Upper lobe of left lung (tissue), 6 donors: ENCODE results near the gene EFNA5. TPM values are rescaled to one million over a fixed set of nuclear protein-coding genes. Genes with fewer than 3 reads are reported as not detected.

Source experiments
- ATAC-seq, 2 donors: fragments of 200-7000 bp; cut with Tn5 transposase; one replicate each; pipeline ENCODE4 v1.9.1; 2022; ENCODE audit warnings: mild to moderate bottlenecking in 2 of 2, moderate library complexity in 2 of 2; ENCODE audit not compliant: low FRiP score in 2 of 2
- DNase-seq, 2 donors: peaks; one replicate each; pipeline ENCODE4 v3.0.0-alpha.2; 2019 to 2020
- H3K27ac ChIP-seq, 4 donors: fragments of 200-600 bp; sonication (generic); one replicate each; pipeline ENCODE4 v1.5.1; 2016 to 2019
- H3K27me3 ChIP-seq, 4 donors: fragments of 200-600 bp; sonication (generic); one replicate each; pipeline ENCODE4 v1.5.1; 2017 to 2019
- H3K36me3 ChIP-seq, 4 donors: fragments of 200-600 bp; sonication (generic); one replicate each; pipeline ENCODE4 v1.5.1; 2016 to 2019
- H3K4me1 ChIP-seq, 4 donors: fragments of 200-600 bp; sonication (generic); one replicate each; pipeline ENCODE4 v1.5.1; 2018 to 2019
- H3K4me3 ChIP-seq, 4 donors: fragments of 200-600 bp; sonication (generic); one replicate each; pipeline ENCODE4 v1.5.1; 2017 to 2019; ENCODE audit warnings: mild to moderate bottlenecking in 2 of 4, moderate library complexity in 1 of 4
- H3K9me3 ChIP-seq, 4 donors: fragments of 200-600 bp; sonication (generic); one replicate each; pipeline ENCODE4 v1.5.1; 2018 to 2019
- EP300 ChIP-seq, 4 donors: sonication (generic); formaldehyde crosslinking; IDR thresholded peaks; one replicate each; pipeline ENCODE4 v1.5.1; 2017; ENCODE audit warnings: antibody characterized with exemption in 4 of 4, control low read depth in 2 of 4
- POLR2A ChIP-seq, 4 donors: fragments of 450-650 bp; IDR thresholded peaks; one replicate each; pipeline ENCODE4 v1.5.1; 2016 to 2017; ENCODE audit warnings: antibody characterized with exemption in 4 of 4, mild to moderate bottlenecking in 2 of 4
- POLR2AphosphoS5 ChIP-seq, 2 donors: sonication (generic); formaldehyde crosslinking; IDR thresholded peaks; one replicate each; pipeline ENCODE4 v1.5.1; 2017; ENCODE audit warnings: antibody characterized with exemption in 2 of 2
- WGBS, 2 donors: methylation state at CpG; one replicate each; pipeline ENCODE4 v1.1.5; 2017 to 2018; 5-methylcytosine and 5-hydroxymethylcytosine counted together
- total RNA-seq, 6 donors: library from RNA; depleted of rRNA in 4 of 6; stranded (reverse); fragments of >200 nt in 4 of 6; gene quantifications; one replicate each; pipeline versions ENCODE4 v1.1.0 to v1.2.1, GENCODE V29; 2016 to 2021
- TF ChIP-seq, protein P1 (sequence below), 6 experiments: fragments of 450-650 bp in 4 of 6; fragments of 200-600 bp in 2 of 6; sonication (generic) in 2 of 6; IDR thresholded peaks; one replicate each; pipeline ENCODE4 v1.5.1; 2016 to 2019; ENCODE audit warnings: antibody characterized with exemption in 6 of 6
- donor health status: DM: no; HTN: no; CAD: no; lungs with moderate emphysema.
- donor health status: DM: no; HTN: yes; CAD: no; lungs with severe emphysema.

The EFNA5 gene
- total RNA-seq, 6 donors from 2014 or later = 4.1 to 41.9 (median 7.3) TPM

DNA sequence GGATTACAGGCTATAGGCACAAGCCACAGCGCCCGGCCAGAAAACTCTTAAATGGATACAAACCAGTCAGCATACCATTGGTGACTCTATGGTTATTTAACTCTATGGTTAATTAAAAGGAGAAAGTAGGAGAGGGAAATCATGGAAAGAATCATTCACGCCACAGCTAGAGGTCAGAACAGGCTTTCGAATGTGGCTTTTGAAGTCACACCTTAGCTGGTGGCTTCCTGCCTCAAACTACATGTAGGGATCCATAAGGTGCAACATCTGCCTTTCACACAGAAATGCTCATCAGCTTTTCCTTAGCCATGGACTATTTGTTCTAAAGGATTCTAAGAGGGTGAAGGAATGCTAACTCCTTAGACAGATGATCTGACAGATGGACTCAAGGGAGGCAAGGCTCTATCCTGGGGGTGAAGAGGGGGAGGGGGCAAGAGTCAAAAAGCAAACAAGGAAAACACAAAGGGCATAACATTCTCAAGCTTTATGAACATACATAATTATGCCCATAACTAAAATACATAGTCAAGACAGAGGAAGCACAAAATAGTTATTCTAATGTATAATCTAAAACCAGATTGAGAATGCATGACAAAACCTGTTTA is 130.9 kb downstream of the EFNA5 start:
- no peak for ATAC-seq
- WGBS, 2 donors = 83 to 90% methylated on average over 4 of the region's 4 CpGs
- H3K9me3 ChIP-seq = no peaks in the 10 kb centered on the region
- H3K4me1 ChIP-seq = peaks cover 0 to 17% (median 12%) of the 10 kb centered on the region in 4 donors
- TF ChIP-seq POLR2AphosphoS5 (IDR thresholded peaks at IDR 0.05) (no peak), POLR2A (IDR thresholded peaks at IDR 0.05) (no peak), EP300 (IDR thresholded peaks at IDR 0.05) (no peak)
- TF ChIP-seq, protein P1, sequence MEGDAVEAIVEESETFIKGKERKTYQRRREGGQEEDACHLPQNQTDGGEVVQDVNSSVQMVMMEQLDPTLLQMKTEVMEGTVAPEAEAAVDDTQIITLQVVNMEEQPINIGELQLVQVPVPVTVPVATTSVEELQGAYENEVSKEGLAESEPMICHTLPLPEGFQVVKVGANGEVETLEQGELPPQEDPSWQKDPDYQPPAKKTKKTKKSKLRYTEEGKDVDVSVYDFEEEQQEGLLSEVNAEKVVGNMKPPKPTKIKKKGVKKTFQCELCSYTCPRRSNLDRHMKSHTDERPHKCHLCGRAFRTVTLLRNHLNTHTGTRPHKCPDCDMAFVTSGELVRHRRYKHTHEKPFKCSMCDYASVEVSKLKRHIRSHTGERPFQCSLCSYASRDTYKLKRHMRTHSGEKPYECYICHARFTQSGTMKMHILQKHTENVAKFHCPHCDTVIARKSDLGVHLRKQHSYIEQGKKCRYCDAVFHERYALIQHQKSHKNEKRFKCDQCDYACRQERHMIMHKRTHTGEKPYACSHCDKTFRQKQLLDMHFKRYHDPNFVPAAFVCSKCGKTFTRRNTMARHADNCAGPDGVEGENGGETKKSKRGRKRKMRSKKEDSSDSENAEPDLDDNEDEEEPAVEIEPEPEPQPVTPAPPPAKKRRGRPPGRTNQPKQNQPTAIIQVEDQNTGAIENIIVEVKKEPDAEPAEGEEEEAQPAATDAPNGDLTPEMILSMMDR (IDR thresholded peaks at IDR 0.05) = no peak
- no peak overlapping the region for H3K27ac ChIP-seq
- H3K27me3 ChIP-seq = no peaks in the 10 kb centered on the region
- H3K36me3 ChIP-seq = no peaks in the 10 kb centered on the region
- DNase-seq = no peak
- no peak overlapping the region for H3K4me3 ChIP-seq

DNA sequence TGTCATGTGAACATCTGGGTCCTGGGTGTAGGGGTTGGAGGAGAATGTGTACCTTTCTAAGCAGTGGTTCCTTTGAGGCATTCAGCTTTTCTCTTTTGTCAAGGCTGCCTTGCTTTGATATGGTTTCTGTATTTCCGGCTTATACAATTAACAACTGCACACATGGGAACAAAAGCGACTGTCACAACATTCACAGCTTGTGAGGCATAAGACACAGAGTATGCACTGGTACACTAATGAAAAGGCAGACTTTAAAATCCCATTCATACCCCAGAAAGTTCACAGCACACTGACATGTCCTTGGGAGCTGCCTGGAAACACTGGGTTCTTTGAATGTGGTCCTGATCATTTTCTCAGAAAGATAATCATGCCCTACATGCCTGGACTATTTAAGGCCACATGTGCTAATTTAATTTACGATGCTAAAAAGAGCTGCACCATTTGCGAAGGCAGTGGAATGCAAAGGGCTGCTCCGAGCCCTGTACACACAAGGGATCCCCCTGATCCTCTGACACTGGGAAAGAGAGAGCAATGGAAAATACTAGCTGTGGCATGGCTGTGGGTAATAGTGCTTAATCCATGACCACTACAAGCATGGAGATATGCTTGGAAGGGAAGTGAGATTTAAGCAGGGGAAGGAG is 131.8 kb downstream of the EFNA5 start:
- ATAC-seq (no peak), DNase-seq (no peak)
- no peak for TF ChIP-seq POLR2AphosphoS5 (IDR thresholded peaks at IDR 0.05)
- TF ChIP-seq EP300 (IDR thresholded peaks at IDR 0.05) = no peak
- Histone ChIP-seq H3K9me3 (no peaks in the 10 kb centered on the region), H3K4me3 (no peak overlapping the region), H3K27ac (no peak overlapping the region), H3K36me3 (no peaks in the 10 kb centered on the region), H3K4me1 (peaks cover 0 to 15% (median 10%) of the 10 kb centered on the region in 4 donors), H3K27me3 (no peaks in the 10 kb centered on the region)
- 75 to 88% methylated on average over 5 of the region's 5 CpGs for WGBS, 2 donors

DNA sequence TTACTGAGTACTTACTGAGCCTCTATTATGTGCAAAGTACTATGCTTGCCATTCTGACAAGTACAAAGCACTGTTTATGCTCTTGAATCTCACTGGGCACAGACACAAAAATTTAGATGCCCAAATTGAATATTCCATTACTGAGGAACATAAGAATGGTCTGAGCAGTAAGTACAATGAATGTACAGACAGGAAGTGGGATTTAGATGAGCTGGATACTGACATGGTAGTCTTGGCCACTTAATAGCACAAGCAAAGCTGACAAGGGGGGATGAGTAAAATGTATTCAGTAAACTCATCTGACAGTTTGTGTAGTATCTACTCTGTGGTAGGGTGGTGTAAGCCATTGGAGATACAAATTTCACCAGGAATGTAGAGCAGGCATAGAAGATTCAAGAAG is 132.4 kb downstream of the EFNA5 start:
- Histone ChIP-seq H3K4me1 (peaks cover 0 to 13% (median 6%) of the 10 kb centered on the region in 4 donors), H3K4me3 (no peak overlapping the region), H3K36me3 (no peaks in the 10 kb centered on the region), H3K9me3 (no peaks in the 10 kb centered on the region), H3K27me3 (no peaks in the 10 kb centered on the region), H3K27ac (no peak overlapping the region)
- ATAC-seq (no peak), DNase-seq (no peak)
- TF ChIP-seq, protein P1 (IDR thresholded peaks at IDR 0.05) = no peak
- TF ChIP-seq EP300 (IDR thresholded peaks at IDR 0.05) = no peak
- no peak for TF ChIP-seq POLR2AphosphoS5 (IDR thresholded peaks at IDR 0.05)
- no peak for TF ChIP-seq POLR2A (IDR thresholded peaks at IDR 0.05)

DNA sequence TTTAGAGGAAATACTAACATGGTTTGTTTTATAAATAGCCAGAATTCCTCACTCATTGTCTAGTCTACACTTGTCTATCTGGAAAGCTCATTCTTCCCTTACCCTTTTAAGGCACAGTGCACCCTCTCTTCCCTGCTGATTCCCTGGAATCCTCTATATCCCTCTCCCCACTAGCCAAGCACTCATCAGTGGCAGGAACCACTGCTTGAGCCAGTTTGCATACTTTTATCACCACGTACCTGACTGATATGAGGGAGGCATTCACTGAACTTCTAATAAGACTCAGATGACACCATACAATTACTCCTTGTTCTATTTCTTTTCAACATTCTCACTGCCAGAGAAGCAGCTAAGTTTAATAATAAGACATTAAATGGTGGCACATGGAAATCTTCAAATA is 134.9 kb downstream of the EFNA5 start:
- H3K9me3 ChIP-seq = no peaks in the 10 kb centered on the region

More for the DNA sequence above, 134.9 kb downstream of the EFNA5 start:
- no peak overlapping the region for H3K4me3 ChIP-seq
- no peaks in the 10 kb centered on the region for H3K4me1 ChIP-seq
- H3K36me3 ChIP-seq = no peaks in the 10 kb centered on the region
- ATAC-seq = no peak
- WGBS, 2 donors = 81 to 93% methylated on average over 1 of the region's 1 CpG
- no peaks in the 10 kb centered on the region for H3K27me3 ChIP-seq
- DNase-seq = no peak
- TF ChIP-seq, protein P1 (IDR thresholded peaks at IDR 0.05) = no peak
- TF ChIP-seq POLR2A (IDR thresholded peaks at IDR 0.05) (no peak), POLR2AphosphoS5 (IDR thresholded peaks at IDR 0.05) (no peak), EP300 (IDR thresholded peaks at IDR 0.05) (no peak)
- no peak overlapping the region for H3K27ac ChIP-seq
